ENCODE data around the gene NRIP3. TPM values are rescaled to one million over a fixed set of nuclear protein-coding genes. Genes with fewer than 3 reads are reported as not detected.
"Not testable (repeated sequence)": the region's sequence is repeated elsewhere in the genome, so short reads cannot be mapped to it uniquely, and the experiment has no call there.

NRIP3 gene
- total RNA-seq, 1 donor from 2014 or later, result 2.7 TPM

DNA sequence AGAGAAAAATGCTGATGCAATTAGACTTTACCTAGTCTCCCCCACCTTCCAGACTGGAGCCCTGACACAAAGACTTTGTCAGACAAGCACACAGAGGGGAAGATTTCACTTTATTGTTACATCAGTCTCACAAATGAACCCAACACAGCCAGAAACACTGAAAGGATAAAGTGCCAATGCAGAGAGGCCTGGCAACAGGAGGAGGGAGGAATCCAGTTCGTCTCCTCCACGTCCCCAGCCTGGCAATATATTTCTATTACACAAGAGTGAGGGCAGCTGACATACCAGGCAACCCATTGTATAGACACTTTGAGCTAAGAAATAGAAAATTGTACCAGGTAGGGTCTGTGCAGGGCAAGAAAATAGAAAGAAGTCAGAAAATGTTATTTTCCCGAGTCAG is 23.3 kb downstream of the NRIP3 start:
- TF ChIP-seq, protein P1, sequence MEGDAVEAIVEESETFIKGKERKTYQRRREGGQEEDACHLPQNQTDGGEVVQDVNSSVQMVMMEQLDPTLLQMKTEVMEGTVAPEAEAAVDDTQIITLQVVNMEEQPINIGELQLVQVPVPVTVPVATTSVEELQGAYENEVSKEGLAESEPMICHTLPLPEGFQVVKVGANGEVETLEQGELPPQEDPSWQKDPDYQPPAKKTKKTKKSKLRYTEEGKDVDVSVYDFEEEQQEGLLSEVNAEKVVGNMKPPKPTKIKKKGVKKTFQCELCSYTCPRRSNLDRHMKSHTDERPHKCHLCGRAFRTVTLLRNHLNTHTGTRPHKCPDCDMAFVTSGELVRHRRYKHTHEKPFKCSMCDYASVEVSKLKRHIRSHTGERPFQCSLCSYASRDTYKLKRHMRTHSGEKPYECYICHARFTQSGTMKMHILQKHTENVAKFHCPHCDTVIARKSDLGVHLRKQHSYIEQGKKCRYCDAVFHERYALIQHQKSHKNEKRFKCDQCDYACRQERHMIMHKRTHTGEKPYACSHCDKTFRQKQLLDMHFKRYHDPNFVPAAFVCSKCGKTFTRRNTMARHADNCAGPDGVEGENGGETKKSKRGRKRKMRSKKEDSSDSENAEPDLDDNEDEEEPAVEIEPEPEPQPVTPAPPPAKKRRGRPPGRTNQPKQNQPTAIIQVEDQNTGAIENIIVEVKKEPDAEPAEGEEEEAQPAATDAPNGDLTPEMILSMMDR (IDR thresholded peaks at IDR 0.05; ENCODE audit: partially characterized antibody, unreplicated experiment), result no peak
- Mint-ChIP-seq H3K27ac (ENCODE audit: unreplicated experiment) (no peak overlapping the region), H3K4me3 (ENCODE audit: unreplicated experiment) (no peak overlapping the region), H3K27me3 (ENCODE audit: unreplicated experiment) (no peaks in the 10 kb centered on the region), H3K9me3 (ENCODE audit: unreplicated experiment) (peaks cover 2% of the 10 kb centered on the region), H3K4me1 (ENCODE audit: low read depth, unreplicated experiment) (no peaks in the 10 kb centered on the region), H3K36me3 (ENCODE audit: unreplicated experiment) (peaks cover 5% of the 10 kb centered on the region)
- no peak for DNase-seq

DNA sequence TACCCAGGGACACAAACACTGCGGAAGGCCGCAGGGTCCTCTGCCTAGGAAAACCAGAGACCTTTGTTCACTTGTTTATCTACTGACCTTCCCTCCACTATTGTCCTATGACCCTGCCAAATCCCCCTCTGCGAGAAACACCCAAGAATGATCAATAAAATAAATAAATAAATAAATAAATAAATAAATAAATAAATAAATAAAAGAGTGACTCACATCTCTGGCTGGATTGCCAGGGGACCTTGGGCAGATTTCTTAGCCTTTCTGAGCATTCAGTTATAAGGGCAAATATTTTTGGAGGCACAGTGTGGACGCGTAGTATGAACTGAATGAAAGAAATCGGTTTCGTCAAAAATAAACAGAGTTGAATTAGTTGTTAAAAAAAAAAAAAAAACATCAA is 24.4 kb downstream of the NRIP3 start:
- not testable (repeated sequence) for H3K4me1 Mint-ChIP-seq (ENCODE audit: low read depth, unreplicated experiment); H3K36me3 Mint-ChIP-seq (ENCODE audit: unreplicated experiment); H3K27me3 Mint-ChIP-seq (ENCODE audit: unreplicated experiment); DNase-seq; H3K27ac Mint-ChIP-seq (ENCODE audit: unreplicated experiment); H3K9me3 Mint-ChIP-seq (ENCODE audit: unreplicated experiment); H3K4me3 Mint-ChIP-seq (ENCODE audit: unreplicated experiment)

DNA sequence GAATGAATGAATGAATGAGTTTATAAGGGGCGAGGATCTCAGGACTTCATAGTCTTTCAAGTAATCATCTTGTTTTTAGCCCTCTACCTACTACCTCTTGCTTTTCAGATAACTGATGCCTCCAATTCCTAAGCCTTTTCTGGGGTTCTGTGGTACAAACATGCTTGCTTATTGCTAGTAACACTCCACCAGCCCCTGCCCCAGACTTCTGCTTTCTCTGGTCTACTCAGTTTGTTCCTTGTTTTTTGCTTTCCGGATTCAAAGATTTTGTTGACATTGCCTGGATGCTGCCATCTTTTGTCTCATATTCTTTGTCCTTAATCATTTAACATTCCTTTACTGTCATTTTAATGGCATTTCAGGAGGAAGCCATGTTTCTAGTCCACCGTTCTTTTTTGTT is 30.7 kb downstream of the NRIP3 start:
- Mint-ChIP-seq H3K27me3 (ENCODE audit: unreplicated experiment) (no peaks in the 10 kb centered on the region), H3K27ac (ENCODE audit: unreplicated experiment) (no peak overlapping the region), H3K9me3 (ENCODE audit: unreplicated experiment) (peaks cover 2% of the 10 kb centered on the region), H3K36me3 (ENCODE audit: unreplicated experiment) (peaks cover 4% of the 10 kb centered on the region), H3K4me1 (ENCODE audit: low read depth, unreplicated experiment) (no peaks in the 10 kb centered on the region), H3K4me3 (ENCODE audit: unreplicated experiment) (no peak overlapping the region)
- TF ChIP-seq, protein P1 (IDR thresholded peaks at IDR 0.05; ENCODE audit: partially characterized antibody, unreplicated experiment), result no peak
- DNase-seq, result no peak

DNA sequence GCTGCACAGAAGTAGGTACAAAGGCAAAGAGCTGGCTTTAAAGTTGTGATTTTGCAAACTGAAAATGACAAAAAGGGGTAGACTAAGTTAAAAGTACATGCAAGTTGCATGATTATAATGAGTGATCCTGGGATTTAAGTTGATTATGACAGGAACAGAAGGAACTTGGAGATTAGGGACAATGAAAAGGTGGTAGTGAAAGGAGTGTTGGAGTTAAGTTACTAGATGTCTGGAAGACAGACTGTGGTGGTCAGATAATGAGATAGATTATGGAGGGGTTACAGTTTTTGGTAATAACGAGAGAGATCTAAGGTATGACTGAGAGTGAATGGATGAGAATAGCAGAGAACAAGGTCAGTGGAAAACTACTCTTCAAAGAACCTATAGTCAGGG is 31.9 kb downstream of the NRIP3 start:
- Mint-ChIP-seq H3K27ac (ENCODE audit: unreplicated experiment) (no peak overlapping the region), H3K36me3 (ENCODE audit: unreplicated experiment) (peaks cover 4% of the 10 kb centered on the region), H3K27me3 (ENCODE audit: unreplicated experiment) (no peaks in the 10 kb centered on the region), H3K4me3 (ENCODE audit: unreplicated experiment) (no peak overlapping the region), H3K9me3 (ENCODE audit: unreplicated experiment) (peaks cover 2% of the 10 kb centered on the region), H3K4me1 (ENCODE audit: low read depth, unreplicated experiment) (no peaks in the 10 kb centered on the region)
- TF ChIP-seq, protein P1 (IDR thresholded peaks at IDR 0.05; ENCODE audit: partially characterized antibody, unreplicated experiment), result no peak
- DNase-seq, result no peak

DNA sequence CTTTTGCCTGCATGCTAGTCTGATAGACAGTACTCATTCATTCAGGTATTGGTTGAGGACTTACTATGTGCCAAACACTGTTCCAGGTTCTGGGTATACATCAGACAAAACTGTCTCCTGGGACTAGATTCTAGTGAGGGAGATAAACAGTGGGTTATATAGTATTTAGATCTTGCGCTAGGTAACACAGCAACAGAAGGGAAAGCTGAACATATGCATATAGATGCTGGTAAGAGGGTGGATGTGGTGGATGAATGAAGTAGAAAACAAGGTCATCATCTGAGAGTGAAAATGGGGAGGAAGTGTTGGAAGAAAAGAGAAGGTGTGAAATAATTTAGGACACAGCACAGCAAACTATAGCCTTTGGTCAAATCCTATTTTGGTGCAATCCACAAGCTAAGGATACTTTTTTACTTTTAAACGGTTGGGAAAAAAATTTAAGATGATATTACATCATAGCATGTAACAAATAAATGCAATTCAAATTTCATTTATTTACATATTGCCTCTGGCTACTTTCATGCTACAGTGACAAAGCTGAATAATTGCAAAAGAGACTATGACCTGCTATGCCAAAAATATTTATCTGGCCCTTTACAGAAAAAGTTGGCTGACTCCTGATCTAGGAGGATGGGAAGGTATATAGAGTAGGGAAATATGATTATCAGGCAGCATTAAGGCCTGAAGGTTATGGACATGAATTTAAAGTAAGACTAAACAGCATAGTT is 32.4 kb downstream of the NRIP3 start:
- no peak for DNase-seq
- no peak overlapping the region for H3K27ac Mint-ChIP-seq (ENCODE audit: unreplicated experiment)
- H3K27me3 Mint-ChIP-seq (ENCODE audit: unreplicated experiment), result no peaks in the 10 kb centered on the region
- H3K9me3 Mint-ChIP-seq (ENCODE audit: unreplicated experiment), result peaks cover 1% of the 10 kb centered on the region
- no peak overlapping the region for H3K4me3 Mint-ChIP-seq (ENCODE audit: unreplicated experiment)
- TF ChIP-seq, protein P1 (IDR thresholded peaks at IDR 0.05; ENCODE audit: partially characterized antibody, unreplicated experiment), result no peak
- no peaks in the 10 kb centered on the region for H3K4me1 Mint-ChIP-seq (ENCODE audit: low read depth, unreplicated experiment)
- H3K36me3 Mint-ChIP-seq (ENCODE audit: unreplicated experiment), result peaks cover 2% of the 10 kb centered on the region

All from glutamatergic neuron (in vitro differentiated cells).